H1 (cell line): Measurements from ENCODE around the gene PTH1R.

ENCODE experiments used
- ATF2 ChIP-seq: IDR thresholded peaks from 2 replicates; pipeline ENCODE4 v1.6.1; 2012; ENCODE audit warnings: low read length, inconsistent platforms
- CEBPB ChIP-seq: IDR thresholded peaks from 2 replicates; pipeline ENCODE4 v1.6.1; 2012; ENCODE audit warnings: low read depth, low read length
- EP300 ChIP-seq, 2 experiments: IDR thresholded peaks; 1 replicate in 1 of 2; 2 replicates in 1 of 2; pipeline ENCODE4 v1.6.1; 2011 to 2012; ENCODE audit warnings: low read depth in 2 of 2, low read length in 2 of 2, mild to moderate bottlenecking in 2 of 2, borderline replicate concordance in 1 of 2, inconsistent platforms in 1 of 2, moderate library complexity in 1 of 2
- EZH2 ChIP-seq: fragments of 200-600 bp; sonication (generic); IDR thresholded peaks from 2 replicates; pipeline ENCODE4 v1.7.1; 2012; ENCODE audit warnings: low read depth, mild to moderate bottlenecking, moderate library complexity, low read length, inconsistent platforms; ENCODE audit not compliant: severe bottlenecking
- MAX ChIP-seq: IDR thresholded peaks from 2 replicates; pipeline ENCODE4 v1.6.1; 2012; ENCODE audit warnings: inconsistent platforms
- NRF1 ChIP-seq: IDR thresholded peaks from 2 replicates; pipeline ENCODE4 v1.6.1; 2011; ENCODE audit warnings: mild to moderate bottlenecking, low read depth, low read length, improper control_type of control experiment
- POLR2AphosphoS5 ChIP-seq: IDR thresholded peaks from 2 replicates; pipeline ENCODE4 v1.6.1; 2011; ENCODE audit warnings: low read depth, low read length
- SIN3A ChIP-seq, 2 experiments: IDR thresholded peaks in 1 of 2; conservative IDR thresholded peaks in 1 of 2; 2 replicates each; pipeline ENCODE4 v1.6.1; 2011 to 2012; ENCODE audit warnings: low read length in 2 of 2, improper control_type of control experiment in 1 of 2, low read depth in 1 of 2, mild to moderate bottlenecking in 1 of 2

GRCh38 chr3:46829699-46830208 lies 47.8 kb upstream of the PTH1R start:
- TF ChIP-seq CEBPB, result no peak
- no peak for TF ChIP-seq POLR2AphosphoS5
- no peak for TF ChIP-seq ATF2
- TF ChIP-seq NRF1, result no peak
- TF ChIP-seq EP300 (IDR thresholded peaks at IDR 0.05; ENCODE audit: borderline replicate concordance in 1 of 2, low read depth in 2 of 2, low read length in 2 of 2), result no peak
- TF ChIP-seq SIN3A (conservative IDR thresholded peaks at IDR 0.05 in 1 of 2, IDR thresholded peaks at IDR 0.05 in 1 of 2; ENCODE audit: low read depth in 1 of 2, low read length in 2 of 2), result no peak
- no peak for TF ChIP-seq MAX
- TF ChIP-seq EZH2, result no peak
